Measurements from ENCODE around the gene CCDC88A.
"Not testable (repeated sequence)": the region's sequence is repeated elsewhere in the genome, so short reads cannot be mapped to it uniquely, and the experiment has no call there.

- not testable (repeated sequence) for TF ChIP-seq CTCF (IDR thresholded peaks at IDR 0.05; ENCODE audit: insufficient read depth, low read depth, low read length); EZH2 (IDR thresholded peaks at IDR 0.05; ENCODE audit: insufficient read depth, low read length)
Observed at GRCh38 chr2:55356136-55356535, 63.5 kb downstream of the CCDC88A start.

Data from astrocyte (in vitro differentiated cells and primary cell).